Globus pallidus (tissue), 1 donor: ENCODE measurements around the gene ZMAT5.

Source experiments
- DNase-seq: peaks from one replicate; pipeline ENCODE4 v3.0.0-alpha.2; 2015; ENCODE audit warnings: low spot score

Gene ZMAT5, protein sequence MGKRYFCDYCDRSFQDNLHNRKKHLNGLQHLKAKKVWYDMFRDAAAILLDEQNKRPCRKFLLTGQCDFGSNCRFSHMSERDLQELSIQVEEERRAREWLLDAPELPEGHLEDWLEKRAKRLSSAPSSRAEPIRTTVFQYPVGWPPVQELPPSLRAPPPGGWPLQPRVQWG

DNA sequence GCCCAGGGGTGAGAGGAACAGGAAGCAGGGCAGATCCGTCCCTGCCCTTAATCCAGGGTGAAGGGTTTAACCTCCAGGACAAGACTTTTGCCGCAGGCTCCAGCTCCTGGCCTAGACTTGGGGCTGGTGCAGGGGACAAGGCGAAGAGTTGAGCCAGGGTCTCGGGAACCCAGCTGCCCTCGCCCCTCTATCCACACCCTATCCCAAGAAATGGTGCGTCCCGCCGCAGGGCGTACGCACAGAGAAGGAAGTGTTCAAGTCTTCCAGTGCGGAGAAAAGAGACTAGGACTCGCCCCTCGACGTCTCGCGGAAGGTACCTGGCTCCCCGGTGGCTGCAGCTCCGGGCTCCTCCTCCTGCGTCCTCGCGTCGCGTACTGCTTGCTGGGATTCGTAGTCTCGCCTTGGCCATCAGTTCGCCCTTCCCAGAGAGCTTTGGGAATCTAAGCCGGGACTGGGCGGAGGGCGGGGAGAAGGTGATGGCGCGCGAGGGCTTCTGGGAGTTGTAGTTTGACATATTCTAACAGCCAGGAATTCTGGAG, at the start of gene ZMAT5:
TSS of gene ZMAT5 (minus strand) at position 376 of the 539 bp plus-strand sequence. CDS start 18,463 bp downstream, outside the sequence.
- DNase-seq: peak; percentile 96

DNA sequence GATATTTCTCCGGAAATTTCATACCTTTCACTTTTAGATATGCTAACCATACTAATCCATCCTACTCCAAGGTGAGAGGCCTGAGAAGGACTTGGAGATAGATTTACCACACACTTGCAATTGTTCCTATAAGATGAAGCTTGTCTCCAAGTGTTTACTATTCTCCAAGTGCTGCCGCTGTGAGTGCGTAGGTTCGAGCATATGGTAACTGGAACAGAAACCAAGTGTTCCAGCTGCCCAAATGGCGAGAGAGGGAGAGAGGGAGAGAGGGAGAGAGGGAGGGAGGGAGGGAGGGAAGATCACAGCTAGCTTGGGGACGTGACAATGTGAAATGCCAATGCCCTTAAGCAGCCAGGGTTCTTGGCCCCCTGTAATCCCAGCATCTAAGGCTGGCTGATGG, 49.7 kb upstream of the ZMAT5 start:
- DNase-seq: no peak

DNA sequence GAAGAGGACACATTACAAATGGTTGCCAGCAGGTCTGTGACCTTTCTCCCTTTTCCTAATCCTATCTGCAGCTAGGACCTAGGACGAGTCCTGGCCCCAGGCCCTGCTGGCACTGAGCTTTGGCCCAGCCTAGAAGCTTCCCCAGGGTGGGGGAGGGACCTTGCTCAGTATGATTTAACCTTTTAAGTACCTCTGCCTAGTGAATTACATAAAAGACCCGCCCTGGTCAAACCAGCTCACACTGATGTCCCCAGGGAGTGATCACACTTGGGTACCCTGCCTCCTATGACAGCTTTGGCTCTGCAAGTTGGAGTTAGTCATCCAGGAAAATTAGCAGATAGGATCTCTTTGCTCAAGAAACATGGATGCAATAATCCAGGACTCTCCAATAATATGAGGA, 49.3 kb upstream of the ZMAT5 start:
- DNase-seq: no peak

DNA sequence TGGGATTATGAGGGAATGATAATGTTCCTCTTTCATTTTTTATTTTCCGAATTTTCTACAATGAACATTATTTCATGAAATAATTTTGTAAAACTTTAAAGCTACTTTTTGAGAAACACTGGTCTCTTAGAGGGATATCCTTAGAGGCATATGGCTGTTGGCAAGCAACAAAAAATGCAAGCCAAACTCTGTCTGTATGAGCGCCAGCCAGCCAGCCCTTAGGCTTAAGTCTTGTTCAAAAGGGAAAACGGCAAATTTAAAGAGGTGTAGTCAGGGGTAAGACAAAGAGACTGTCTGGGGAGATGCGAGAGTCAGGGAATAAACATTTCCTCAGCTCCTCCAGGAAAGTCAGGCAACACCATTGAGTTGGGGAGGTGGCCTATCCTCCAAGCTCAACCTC, 48.8 kb upstream of the ZMAT5 start:
- no peak for DNase-seq

DNA sequence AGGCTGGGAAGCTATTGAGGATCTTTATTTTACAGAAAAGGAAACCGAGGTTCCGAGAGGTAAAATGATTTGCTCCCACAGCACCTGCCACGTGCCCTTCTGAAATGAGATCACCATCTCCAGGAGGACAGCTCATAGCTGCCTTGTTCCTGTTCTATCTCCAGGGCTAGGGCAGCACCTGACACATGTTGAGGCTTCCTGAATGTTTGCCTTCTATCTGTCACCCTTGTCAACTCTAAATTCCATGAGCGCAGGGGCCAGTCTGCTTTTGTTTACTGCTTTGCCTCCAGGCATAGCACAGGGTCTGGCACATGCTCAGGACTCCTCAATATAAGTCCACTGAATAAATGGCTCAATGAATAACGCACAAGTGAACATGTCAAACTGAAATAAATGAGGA, 47.2 kb upstream of the ZMAT5 start:
- no peak for DNase-seq

- no peak for DNase-seq
These were observed 46.8 kb upstream of the ZMAT5 start for GRCh38 chr22:29813563-29813962.

- DNase-seq: no peak
These were observed 46.3 kb upstream of the ZMAT5 start for GRCh38 chr22:29813126-29813525.

- no peak for DNase-seq
These were observed 44.6 kb upstream of the ZMAT5 start for GRCh38 chr22:29811377-29811776.

DNA sequence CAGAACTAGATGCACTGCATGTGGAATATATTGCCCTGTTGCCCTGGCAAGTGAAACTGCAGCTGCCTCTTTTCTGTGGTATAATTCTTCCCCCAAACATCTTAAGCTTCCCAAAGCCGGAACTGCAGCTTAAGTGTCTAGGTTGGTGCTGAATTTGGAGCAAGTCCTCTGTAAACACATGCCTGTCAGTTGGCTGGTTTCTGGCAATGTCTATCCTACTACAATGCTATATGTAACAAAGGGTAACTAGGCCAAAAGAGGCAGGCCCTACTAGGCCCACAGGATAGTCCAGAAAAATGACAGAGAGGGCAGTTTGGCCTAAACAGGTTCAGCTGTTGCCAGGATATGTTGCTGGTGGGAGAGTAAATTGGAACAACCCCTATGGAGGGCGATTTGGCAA, 43.4 kb upstream of the ZMAT5 start:
- no peak for DNase-seq

DNA sequence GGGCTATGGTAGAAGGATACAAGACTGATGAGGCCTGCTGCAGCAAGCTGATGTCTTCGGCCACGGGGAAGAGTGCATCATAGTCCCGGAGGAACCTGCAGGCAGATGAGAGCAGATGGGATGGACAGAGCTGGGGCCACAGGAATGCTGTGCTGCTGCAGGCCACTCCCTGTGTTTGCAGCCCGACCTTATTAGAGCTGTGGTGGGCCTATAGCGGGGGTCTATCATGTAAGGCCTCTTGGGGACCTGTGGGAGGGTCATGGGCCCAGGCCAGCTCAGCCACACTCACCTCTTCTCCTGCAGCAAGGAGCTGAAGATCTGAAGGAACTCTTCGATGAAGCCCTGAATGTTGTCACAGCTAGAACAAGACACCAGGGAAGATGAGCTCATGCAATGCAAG, 39.4 kb upstream of the ZMAT5 start:
- no peak for DNase-seq

- DNase-seq: no peak
These were observed 38.2 kb upstream of the ZMAT5 start for GRCh38 chr22:29804985-29805384.

GRCh38 chr22:29803190-29803589, 36.4 kb upstream of the ZMAT5 start:
- DNase-seq: no peak

DNA sequence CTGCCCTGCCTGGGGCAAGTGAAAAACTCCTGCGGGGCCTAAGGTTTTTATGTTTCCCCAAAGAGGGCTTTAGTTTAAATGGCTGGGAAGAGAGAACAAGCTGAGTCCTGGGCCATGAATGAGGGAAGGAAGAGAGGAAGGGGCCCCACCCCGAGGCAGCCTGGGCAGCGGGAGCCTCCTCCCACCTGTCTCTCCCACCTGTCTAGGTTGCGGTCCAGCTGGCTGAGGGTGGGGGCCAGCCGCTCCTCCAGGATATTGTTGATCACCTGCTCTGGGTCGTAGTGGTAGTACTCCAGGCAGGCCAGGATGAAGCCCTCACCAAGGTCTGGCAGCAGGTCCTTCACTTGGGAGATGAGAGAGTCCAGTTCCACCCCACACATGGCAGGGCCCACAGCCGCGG, 35.0 kb upstream of the ZMAT5 start:
- DNase-seq: no peak

DNA sequence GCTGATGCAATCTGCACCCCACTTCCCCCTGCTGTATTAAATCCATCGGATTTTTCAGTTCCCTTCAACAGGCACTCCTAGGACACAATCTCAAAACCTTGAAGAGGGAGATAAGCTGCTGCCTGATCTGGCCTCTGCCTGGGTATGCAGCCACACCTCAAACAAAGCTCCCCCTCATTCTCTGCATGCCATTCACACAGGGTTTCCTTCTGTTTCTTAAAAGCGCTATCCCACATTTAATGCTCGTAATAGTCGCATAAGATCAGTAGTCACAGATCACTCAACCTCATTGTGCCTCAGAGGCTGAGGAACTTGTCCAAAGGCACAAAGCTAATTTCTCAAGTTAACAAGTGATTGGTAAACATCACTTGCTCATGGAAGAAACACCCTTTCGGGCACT, 34.3 kb upstream of the ZMAT5 start:
- DNase-seq: no peak

DNA sequence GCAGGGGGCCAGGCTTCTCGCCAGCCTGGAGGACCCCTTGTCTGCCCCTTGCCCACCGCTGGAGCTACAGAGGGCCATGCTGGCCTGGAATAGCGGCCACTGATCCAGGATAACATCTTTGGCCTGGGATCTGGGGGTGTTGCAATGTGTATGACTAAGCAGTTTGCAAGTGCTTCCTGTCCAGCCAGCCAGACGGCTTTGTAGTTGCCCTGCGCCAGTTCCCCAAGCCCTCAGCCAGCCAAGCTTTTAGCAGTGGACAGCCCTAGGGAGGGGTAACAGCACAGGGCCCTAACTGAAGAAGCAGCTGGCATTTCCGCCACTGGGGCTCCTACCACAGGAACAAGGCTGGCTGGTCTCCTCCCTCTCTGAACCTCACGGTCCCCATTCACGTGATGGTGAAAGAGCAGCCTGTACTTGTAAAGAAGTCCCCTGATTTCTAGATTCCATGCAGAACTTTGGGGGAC, 32.4 kb upstream of the ZMAT5 start:
- peak; percentile 78 for DNase-seq

GRCh38 chr22:29798801-29799200, 32.0 kb upstream of the ZMAT5 start:
- no peak for DNase-seq

DNA sequence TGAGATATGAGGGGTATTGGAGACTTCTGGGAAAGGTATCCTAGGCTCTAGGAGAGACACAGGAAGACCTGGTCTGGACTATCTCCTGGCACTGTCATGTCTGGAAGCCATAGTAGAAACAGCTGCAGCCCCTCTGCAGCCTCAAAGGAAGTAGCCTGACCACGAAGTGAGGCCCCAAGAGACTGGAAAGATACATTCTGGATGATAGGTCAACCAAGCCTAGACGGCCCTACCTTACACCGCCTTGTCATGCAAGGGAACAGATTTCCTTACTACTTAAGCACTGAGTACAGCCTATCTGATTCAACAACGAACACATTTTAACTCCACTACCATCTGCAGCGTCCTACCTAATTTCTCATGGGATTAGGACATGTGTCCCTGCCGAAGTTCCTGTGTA, 31.5 kb upstream of the ZMAT5 start:
- no peak for DNase-seq

GRCh38 chr22:29797351-29797750, 30.5 kb upstream of the ZMAT5 start:
- peak; percentile 33 for DNase-seq

DNA sequence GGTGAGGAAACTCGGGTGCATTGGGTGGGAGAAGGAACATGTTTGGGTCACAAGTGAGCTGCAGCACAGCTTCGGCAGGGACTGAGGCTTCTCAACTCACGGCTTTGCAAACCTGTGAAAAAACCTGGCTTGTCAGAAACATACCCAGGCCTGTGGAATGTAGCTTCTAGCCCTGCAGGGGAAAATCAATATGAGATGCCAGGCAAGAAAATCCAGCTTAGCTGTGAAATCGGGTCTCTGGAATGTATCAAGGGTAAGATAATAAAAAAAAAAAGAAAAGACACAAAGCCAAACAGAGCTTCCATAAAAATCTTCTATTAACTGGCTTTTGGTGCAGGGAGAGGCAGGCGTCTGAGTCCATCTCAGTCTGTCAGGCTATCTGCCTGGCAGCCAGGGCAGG, 28.9 kb upstream of the ZMAT5 start:
- no peak for DNase-seq

GRCh38 chr22:29793396-29793795, 26.6 kb upstream of the ZMAT5 start:
- no peak for DNase-seq

DNA sequence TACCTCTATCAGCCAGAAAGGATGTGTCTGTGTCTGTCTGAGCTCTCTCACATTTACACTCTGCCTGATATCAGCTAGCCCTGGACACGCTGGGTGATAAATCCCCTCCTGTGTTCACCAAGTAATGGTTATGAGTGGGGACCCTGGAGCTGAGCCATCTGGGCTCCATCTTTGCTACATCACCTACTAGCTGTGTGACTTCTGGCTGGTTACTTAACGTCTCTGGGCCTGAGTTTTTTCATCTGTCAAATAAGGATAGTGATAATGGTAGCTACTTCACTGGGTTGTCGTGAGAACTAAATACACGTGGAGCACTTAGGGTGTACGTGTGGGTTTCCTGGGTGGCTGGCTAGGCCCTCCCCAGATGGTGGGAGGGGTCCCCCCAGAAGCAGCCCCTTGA, 23.3 kb upstream of the ZMAT5 start:
- no peak for DNase-seq

DNA sequence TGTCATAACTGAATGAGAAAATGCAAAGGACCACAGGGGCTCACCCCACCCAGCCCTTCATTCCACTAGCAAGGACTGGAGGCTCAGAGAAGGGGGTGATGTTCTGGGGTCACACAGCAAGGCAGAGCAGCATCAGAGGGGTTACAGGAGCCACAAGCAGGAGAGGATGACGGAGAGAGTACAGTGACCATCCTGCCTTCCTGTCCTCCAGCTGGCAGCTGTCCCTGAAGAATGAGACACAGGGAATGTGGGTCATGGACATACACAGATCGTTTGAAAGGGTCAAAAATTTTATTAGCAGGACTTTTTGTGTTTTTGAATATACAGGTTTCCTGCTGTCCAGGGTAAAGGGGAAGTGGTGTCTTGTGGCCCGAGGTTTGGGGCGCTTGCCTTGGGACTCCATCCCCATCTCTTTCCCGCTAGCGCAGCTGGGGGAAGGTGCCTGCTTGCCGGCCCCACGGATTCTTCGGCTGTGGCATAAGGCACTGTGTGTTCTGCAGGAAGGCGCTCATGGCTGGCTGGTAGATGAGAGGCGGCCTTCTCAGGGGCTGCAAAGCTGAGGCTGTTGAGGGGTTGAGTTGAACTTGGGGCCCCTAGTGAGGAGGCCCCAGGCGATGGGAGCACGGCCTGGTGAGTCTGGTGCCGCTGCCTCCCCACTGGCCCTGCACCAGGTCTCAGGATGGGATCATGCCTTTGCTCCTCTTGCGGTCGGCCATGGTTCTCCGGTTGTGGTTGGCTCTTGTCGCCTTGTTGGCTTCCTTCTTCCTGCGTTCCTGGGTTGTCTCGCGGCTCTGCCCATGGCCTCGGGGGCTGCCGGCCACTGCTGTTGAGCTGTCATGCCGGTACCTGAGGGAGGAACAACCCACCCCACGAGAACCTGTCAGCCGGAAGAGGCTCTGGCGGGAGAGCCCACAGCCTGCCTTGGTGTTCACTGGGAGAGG, 21.8 kb upstream of the ZMAT5 start:
- DNase-seq: no peak

- no peak for DNase-seq
These were observed 20.7 kb upstream of the ZMAT5 start for GRCh38 chr22:29787371-29787980.
